GM19468 (cell line): ENCODE measurements around the gene FOSB.
A peak's percentile ranks its signal among the peaks of the same experiment; 100 is the strongest.

Source experiments
- ATAC-seq: cut with Tn5 transposase; IDR thresholded peaks from one replicate; pipeline ENCODE4 v1.9.1; 2021; ENCODE audit warnings: mild to moderate bottlenecking, moderate library complexity, moderate number of reproducible peaks; ENCODE audit not compliant: unreplicated experiment; ENCODE audit errors: extremely low read depth

FOSB gene

DNA sequence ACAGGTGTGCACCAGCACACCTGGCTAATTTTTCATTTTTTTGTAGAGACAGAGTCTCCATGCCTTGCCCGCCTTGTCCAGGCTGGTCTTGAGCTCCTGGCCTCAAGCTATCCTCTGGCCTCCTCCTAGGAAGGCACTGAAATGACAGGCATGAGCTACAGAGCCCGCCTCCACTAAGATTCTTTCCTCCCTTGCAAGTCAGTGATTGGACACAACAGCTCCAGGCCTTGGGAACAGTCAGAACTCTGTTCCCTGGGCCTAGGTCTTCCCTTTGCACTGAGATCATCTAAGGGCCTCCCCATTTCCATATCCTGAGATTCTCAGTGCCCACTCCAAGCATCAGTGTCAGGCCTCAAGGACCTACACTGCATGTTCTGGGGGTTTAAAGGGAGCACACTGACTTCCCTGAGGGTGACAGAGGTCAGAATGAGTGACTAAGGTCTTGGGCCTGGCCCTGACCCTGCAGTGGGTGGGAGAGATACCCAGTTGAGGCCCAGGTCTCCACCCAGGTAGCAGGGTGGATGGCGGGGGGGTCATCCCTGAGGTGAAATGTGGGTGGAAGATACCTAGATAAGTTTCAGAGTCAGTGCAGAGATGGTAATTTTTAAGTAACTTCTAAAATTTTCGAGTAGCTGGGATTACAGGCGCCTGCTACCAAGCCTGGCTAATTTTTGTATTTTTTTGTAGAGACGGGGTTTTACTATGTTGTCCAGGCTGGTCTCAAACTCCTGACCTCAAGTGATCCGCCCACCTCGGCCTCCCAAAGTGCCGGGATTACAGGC, 26.7 kb upstream of the FOSB start:
- no peak for ATAC-seq

GRCh38 chr19:45442408-45442777, 25.4 kb upstream of the FOSB start:
- no peak for ATAC-seq

DNA sequence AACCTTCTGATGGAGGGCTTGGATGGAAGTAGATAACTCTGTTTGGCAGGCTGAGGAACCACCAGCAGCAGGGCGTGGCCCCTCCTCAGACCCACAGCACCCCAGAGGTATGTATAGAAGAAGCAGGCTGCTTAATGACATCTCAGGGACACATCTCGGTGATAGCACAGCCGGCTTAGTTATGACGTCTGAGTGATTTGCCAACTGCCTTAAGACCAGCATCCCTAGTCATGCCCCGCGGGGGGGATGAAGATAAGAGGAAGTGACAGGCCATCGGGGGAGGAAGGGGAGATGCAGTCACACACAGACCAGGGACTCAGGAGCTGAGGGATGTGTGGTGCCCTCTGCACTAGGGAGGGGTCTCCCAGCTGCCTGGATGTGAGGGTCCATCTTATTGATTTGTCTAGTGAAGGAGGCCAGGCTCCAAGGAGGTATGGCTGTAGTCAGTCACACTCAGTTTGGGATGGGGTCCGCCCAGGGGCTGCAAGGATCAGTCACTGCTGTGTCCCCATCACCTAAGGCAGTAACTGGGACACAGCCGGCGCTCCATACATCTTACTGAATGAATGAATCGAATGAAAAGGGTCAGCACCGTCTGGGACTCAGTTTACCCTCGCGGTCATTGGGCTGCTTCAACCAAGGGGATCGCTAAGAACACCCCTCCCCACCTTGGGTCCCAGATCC, 24.9 kb upstream of the FOSB start:
- no peak for ATAC-seq

DNA sequence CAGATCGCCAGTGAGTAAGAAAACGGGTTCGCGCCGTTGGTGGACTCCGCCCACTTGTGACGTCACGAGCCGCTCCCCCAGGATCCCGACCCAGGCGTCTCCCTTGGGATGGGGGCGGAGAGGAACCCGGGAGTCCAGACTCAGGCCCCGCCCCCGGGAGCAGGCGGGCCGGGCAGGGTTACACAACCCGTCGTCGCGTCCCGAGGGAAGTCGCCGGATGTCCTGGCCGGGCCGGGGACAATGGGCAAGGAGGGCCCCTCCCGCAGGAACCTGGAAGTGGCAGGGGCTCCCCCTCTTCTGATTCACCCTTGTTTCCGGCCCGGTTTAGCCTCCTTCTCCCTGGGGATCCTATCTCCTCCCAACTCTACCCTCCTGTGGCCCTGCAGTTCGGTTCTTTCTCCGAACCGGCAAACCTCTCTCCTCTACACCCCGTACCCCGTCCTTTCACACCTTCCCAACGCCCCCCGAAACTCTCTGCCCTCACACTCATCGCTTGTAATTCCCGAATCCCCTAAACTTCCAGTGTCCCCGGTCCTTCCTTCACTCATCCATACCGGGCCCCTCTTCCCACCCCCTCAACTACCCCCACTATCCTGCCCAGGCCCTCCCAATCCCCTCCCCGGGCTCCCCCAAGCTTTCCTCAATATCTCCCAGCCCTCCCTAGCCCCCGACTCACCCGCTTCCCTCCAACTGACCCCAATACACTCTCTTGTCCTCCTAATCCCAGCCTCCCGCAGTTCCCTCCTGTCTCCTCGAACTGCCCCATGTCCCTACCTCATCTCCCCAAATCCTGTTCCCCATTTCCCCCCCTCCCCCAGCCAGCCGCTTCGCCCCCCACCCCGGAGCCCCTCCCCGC, 24.1 kb upstream of the FOSB start:
- ATAC-seq: no peak

DNA sequence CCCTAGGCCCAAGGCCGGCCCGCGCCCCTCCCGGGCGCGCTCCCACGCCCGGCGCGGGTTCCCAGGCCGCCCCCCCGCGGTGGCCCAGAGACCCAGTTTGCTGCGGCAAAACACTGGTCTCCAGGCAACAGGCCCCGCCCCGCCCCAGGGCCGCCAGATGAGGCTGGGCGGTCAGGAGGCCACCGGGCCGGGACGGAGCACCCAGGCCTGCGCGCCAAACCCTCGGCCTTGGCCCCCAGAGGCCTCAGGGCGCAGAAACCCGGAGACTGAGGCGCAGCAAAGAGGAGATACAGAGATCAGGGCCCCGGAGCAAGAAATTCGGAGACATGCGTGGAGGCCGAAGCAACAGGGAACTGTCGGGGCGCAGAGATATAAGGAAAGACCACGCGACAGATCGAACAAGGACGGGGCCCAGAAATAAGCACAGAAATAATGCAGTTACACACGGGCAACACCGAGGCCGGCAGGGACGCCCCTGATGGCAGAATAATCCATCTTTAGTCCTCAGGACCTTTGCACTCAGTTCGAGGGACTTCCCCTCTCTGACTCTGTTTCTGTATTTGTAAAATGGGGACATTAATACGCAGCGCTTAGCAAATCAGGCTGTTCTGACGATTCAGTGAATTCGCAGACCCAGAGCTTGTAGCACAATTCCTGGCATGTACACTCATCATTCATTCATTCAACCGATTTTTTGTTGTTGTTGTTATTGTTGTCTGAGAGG, 23.3 kb upstream of the FOSB start:
- ATAC-seq: no peak

DNA sequence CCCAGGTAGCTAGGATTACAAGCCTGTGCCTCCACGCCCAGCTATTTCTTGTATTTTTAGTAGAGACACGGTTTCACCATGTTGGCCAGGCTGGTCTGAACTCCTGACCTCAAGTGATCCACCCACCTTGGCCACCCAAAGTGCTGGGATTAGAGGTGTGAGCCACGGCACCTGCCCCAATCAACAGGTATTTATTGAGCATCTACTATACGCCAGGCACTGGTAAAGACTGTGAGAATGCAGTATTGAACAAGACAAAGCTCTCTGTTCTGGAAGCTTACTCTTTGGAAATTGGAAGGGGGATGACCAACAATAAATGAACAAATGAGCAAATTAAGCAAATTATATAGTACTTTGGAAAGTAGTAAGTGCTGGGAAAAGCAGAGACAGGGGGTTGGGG, 22.7 kb upstream of the FOSB start:
- ATAC-seq: no peak

- ATAC-seq: no peak
Observed at GRCh38 chr19:45446295-45446694, 21.5 kb upstream of the FOSB start.

GRCh38 chr19:45446944-45447343, 20.9 kb upstream of the FOSB start:
- ATAC-seq: no peak

- ATAC-seq: no peak
Observed at GRCh38 chr19:45448425-45448756, 19.4 kb upstream of the FOSB start.

DNA sequence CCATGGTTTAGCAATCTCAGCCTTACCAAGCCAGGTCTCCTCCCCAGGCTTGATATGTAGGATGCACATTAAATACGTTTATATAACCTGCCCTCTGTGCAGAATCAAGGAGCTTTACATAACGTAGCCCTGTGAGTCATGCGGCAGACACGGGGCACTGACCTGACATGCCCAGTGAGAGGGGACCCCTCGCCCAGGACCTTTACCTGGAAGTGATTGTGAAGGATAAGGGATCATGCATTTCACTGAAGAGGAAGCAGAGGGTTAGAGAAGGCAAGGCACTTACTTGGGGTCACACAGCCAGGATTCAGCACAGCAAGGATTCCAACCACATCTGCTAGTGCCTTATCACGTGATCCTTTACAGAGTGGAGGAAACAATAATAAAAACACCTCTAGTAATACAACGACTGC, 18.9 kb upstream of the FOSB start:
- ATAC-seq: no peak

DNA sequence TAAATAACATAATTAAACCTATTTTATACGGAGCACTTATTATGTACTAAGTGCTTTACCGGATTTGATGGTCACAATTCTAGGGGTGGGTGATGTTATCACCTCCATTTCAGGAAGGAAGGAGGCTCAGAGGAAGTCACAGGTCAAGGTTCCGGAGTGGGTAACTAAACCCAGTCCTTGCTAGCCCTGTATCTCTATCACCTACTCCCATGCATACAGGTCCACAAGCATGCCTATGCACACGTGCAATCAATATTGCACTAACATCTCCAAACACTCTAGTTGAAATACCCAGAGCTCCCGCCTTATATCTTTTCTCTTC, 17.8 kb upstream of the FOSB start:
- no peak for ATAC-seq

DNA sequence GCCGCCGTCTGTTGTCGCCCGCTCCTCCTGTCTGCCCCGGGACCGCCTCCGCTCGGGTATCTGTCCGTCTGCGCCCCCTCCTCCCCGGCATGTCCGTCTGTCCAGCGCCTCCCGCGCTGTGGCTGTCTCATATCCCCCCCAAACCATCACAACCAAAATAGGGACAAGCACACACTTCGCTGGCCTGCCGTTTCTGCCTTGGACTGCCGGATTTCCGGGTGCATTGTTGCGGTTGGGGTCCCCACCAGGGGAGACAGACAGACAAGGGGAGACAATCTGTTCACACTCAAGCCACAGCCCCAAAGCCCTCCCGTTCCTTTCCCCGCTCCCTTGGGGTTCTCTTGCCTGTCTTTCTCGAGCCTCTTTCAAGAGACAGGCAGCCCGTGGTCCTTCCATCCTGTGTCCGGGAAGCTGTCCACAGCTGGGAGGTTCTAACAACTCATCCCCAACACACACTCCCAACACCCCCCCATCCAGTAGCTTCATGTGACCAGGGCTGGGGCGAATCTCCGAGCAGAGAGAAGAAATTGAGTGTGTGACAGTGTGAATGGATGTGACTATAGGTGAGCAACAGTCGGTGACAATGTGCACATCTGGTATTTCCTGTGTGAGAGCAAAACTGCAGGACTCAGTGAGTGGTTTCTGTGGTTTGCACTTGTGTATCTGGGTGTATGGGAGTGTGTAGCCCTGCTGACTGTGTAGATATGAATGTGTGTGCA, 16.5 kb upstream of the FOSB start:
- ATAC-seq: no peak

DNA sequence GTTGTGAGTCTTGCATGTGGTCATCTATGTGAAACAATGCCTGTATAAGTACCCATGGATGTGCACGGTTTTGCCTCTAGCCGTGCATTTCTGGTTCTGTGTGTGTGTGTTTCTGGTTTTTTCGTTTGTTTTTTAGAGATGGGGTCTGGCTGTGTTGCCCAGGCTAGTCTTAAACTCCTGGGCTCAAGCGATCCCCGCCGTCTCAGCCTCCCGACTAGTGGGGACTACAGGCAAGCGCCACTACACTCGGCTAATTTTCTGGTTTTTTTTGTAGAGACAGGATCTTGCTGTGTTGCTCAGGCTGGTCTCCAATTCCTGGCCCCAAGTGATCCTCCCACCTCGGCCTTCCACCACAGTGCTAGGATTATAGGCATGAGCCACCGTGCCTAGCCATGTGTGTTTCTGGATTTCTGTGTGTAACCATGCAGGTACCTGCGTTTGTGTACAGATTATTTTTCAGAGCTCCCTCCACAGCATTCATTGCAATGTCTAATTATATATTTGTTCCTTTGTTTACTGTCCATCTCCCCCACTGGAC, 15.9 kb upstream of the FOSB start:
- ATAC-seq: no peak

- ATAC-seq: peak; percentile 1
Observed at GRCh38 chr19:45455707-45456499, 11.9 kb upstream of the FOSB start.

DNA sequence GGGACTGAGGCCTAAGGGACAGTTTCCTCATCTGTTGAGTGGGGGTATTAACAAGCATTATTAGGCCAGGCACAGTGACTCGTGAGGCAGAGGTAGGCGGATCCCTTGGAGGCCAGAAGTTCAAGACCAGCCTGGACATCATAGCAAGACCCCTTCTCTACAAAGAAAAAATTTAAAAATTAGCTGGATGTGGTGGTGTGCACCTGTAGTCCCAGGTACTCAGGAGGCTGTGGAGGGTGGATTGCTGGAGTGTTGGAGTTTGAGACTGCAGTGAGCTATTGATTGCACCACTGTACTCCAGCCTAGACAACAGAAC, 11.3 kb upstream of the FOSB start:
- ATAC-seq: no peak

GRCh38 chr19:45457776-45458175, 10.0 kb upstream of the FOSB start:
- no peak for ATAC-seq

DNA sequence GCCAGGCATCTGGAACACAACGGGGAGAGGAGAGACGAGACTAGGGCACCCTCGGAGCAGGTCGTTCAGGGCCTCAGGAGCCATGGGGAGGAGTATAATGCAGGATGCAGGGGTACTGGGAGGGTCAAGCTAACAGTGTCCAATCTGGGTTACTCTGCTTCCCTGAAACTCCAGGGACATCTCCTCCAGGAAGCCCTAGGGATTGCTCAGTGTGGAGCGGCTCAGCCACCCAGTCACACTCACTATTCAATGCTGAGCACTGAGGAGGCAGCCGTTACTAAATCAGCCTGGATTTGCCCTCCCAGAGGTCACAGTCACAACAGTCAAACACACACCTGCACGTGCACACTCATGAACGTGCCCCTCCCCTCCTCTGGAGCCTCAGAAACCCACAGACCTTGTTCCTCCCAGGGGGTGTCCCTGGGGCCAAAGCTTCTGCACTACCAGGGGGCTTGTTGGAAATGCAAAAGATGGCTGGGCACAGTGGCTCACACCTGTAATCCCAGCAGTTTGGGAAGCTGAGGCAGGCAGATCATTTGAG, 6.9 kb upstream of the FOSB start:
- no peak for ATAC-seq

GRCh38 chr19:45462174-45462573, 5.6 kb upstream of the FOSB start:
- no peak for ATAC-seq

- no peak for ATAC-seq
Observed at GRCh38 chr19:45463241-45463640, 4.6 kb upstream of the FOSB start.
